ENCODE data around the gene KRTAP4-8.
"Not testable (repeated sequence)": the region's sequence is repeated elsewhere in the genome, so short reads cannot be mapped to it uniquely, and the experiment has no call there.

Gene KRTAP4-8

GRCh38 chr17:41121742-41122141, 23.8 kb upstream of the KRTAP4-8 start:
- Histone ChIP-seq H3K36me3 (no peaks in the 10 kb centered on the region), H3K4me3 (no peak overlapping the region), H3K27ac (no peak overlapping the region), H3K9me3 (no peaks in the 10 kb centered on the region), H3K27me3 (peaks cover 0 to 9% of the 10 kb centered on the region in 2 donors), H3K4me1 (no peaks in the 10 kb centered on the region)
- TF ChIP-seq, protein P1, sequence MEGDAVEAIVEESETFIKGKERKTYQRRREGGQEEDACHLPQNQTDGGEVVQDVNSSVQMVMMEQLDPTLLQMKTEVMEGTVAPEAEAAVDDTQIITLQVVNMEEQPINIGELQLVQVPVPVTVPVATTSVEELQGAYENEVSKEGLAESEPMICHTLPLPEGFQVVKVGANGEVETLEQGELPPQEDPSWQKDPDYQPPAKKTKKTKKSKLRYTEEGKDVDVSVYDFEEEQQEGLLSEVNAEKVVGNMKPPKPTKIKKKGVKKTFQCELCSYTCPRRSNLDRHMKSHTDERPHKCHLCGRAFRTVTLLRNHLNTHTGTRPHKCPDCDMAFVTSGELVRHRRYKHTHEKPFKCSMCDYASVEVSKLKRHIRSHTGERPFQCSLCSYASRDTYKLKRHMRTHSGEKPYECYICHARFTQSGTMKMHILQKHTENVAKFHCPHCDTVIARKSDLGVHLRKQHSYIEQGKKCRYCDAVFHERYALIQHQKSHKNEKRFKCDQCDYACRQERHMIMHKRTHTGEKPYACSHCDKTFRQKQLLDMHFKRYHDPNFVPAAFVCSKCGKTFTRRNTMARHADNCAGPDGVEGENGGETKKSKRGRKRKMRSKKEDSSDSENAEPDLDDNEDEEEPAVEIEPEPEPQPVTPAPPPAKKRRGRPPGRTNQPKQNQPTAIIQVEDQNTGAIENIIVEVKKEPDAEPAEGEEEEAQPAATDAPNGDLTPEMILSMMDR (IDR thresholded peaks at IDR 0.05), result no peak
- intact Hi-C loops (cut with DNase I; ENCODE audit: low total_unique reads), result no loop called here
- DNase-seq, result no peak

- H3K36me3 ChIP-seq; DNase-seq; H3K4me1 ChIP-seq; H3K9me3 ChIP-seq; H3K27me3 ChIP-seq; H3K27ac ChIP-seq; intact Hi-C loops (cut with DNase I; ENCODE audit: low total_unique reads); H3K4me3 ChIP-seq: not testable (repeated sequence)
Measured at GRCh38 chr17:41119696-41120690, 22.1 kb upstream of the KRTAP4-8 start.

DNA sequence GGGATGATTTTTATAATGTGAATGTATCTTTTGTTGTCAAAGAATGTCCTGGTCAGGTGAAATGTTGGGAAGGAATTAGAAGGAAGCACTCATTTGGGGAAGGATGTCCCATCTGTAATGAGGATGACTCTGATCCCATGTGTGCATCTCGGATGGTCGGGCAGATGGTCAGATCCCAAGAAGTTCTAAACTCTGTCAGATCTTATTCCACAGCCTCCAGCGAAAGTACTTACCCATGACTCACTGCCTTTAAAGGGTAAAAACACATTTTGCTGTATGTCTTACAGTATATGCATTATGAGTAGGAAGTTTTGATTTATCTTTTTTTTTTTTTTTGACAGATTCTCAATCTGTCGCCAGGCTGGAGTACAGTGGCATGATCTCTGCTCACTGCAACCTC, 20.8 kb upstream of the KRTAP4-8 start:
- Histone ChIP-seq H3K9me3 (no peaks in the 10 kb centered on the region), H3K4me3 (no peak overlapping the region), H3K27me3 (peaks cover 0 to 9% of the 10 kb centered on the region in 2 donors), H3K27ac (no peak overlapping the region), H3K4me1 (no peaks in the 10 kb centered on the region), H3K36me3 (no peaks in the 10 kb centered on the region)
- DNase-seq, result no peak
- TF ChIP-seq, protein P1 (IDR thresholded peaks at IDR 0.05), result no peak
- intact Hi-C loops (cut with DNase I; ENCODE audit: low total_unique reads), result no loop called here

GRCh38 chr17:41117846-41118386, 20.0 kb upstream of the KRTAP4-8 start, which contains the start of gene KRTAP4-11:
TSS of gene KRTAP4-11 (minus strand) at chr17:41118373. CDS start at chr17:41118315, 58 bp downstream.
- intact Hi-C loops (cut with DNase I; ENCODE audit: low total_unique reads); H3K4me1 ChIP-seq; H3K9me3 ChIP-seq; H3K27me3 ChIP-seq; H3K27ac ChIP-seq; H3K4me3 ChIP-seq; DNase-seq; H3K36me3 ChIP-seq: not testable (repeated sequence)

- no peak for DNase-seq
- TF ChIP-seq, protein P1 (IDR thresholded peaks at IDR 0.05), result no peak
- H3K27ac ChIP-seq, result no peak overlapping the region
- intact Hi-C loops (cut with DNase I; ENCODE audit: low total_unique reads), result no loop called here
- H3K9me3 ChIP-seq, result no peaks in the 10 kb centered on the region
- H3K27me3 ChIP-seq, result peaks cover 0 to 9% of the 10 kb centered on the region in 2 donors
- H3K4me3 ChIP-seq, result no peak overlapping the region
- H3K4me1 ChIP-seq, result no peaks in the 10 kb centered on the region
- no peaks in the 10 kb centered on the region for H3K36me3 ChIP-seq
Measured at GRCh38 chr17:41116297-41116696, 18.4 kb upstream of the KRTAP4-8 start.

DNA sequence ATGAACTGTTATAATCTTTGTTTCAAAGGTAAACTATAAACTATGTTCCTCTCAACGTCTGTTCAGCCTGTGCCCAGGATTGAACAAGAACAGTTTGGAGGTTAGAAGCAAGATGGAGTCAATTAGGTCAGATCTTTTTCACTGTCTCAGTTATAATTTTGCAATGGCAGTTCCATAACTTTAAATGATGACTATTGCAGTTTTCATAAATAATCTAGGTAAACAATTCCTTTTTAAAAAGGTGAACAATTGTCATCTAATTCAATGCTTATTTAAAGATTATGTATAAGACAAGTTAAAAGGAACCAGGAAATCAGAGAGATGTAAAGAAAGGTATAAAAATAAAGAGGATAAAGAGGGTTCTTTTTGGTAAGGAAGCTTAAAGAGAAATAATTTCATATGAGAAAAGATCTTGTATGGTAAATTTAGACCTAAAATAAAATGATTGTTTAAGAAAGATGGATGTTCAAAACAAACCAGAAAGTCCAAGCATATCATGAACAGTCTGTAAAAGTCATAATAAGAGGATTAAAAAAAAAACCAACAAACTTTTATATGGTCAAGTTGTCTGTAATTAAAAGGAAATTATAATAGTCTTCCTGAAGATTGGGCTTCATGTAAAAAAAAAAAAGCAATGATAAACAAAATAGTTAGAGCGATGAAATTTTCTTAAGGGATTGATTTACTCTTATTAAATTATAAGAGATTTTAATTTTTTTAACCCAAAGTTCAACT, 13.4 kb upstream of the KRTAP4-8 start:
- TF ChIP-seq, protein P1 (IDR thresholded peaks at IDR 0.05), result no peak
- no peaks in the 10 kb centered on the region for H3K4me1 ChIP-seq
- no peak overlapping the region for H3K4me3 ChIP-seq
- intact Hi-C loops (cut with DNase I; ENCODE audit: low total_unique reads), result no loop called here
- DNase-seq, result no peak
- H3K27me3 ChIP-seq, result no peaks in the 10 kb centered on the region
- H3K9me3 ChIP-seq, result no peaks in the 10 kb centered on the region
- H3K27ac ChIP-seq, result no peak overlapping the region
- H3K36me3 ChIP-seq, result no peaks in the 10 kb centered on the region

GRCh38 chr17:41108728-41109386, 10.9 kb upstream of the KRTAP4-8 start:
- H3K27ac ChIP-seq; H3K27me3 ChIP-seq; H3K4me1 ChIP-seq; H3K36me3 ChIP-seq; intact Hi-C loops (cut with DNase I; ENCODE audit: low total_unique reads); H3K9me3 ChIP-seq; DNase-seq; H3K4me3 ChIP-seq: not testable (repeated sequence)

Measured in tibial artery (tissue), 4 donors.